Left ventricle myocardium superior (tissue), 1 donor: ENCODE measurements around the gene HSF4. TPM values are rescaled to one million over a fixed set of nuclear protein-coding genes. Genes with fewer than 3 reads are reported as not detected.

Experiments used
- ATAC-seq: fragments of 200-7000 bp; cut with Tn5 transposase; one replicate; pipeline ENCODE4 v1.9.1; 2020; ENCODE audit warnings: mild to moderate bottlenecking, moderate library complexity
- DNase-seq: peaks from one replicate; pipeline ENCODE4 v3.0.0-alpha.2; 2020
- intact Hi-C: fragments of 100-400 bp; cut with micrococcal nuclease; formaldehyde crosslinking; loops from one replicate; pipeline ENCODE4 v1.11.0; 2022
- total RNA-seq: library from RNA; stranded (reverse); fragmentation: NEBNext Ultra II Directional; extraction: Animal tissue kit (Norgen Biotek cat#: 25700); gene quantifications from one replicate; pipeline ENCODE4 v1.2.1, GENCODE V29; 2021
- donor health status: DM: no; HTN: yes; CAD: no; lungs with severe emphysema.

The HSF4 gene
- total RNA-seq, 1 donor from 2014 or later = 71.0 TPM

DNA sequence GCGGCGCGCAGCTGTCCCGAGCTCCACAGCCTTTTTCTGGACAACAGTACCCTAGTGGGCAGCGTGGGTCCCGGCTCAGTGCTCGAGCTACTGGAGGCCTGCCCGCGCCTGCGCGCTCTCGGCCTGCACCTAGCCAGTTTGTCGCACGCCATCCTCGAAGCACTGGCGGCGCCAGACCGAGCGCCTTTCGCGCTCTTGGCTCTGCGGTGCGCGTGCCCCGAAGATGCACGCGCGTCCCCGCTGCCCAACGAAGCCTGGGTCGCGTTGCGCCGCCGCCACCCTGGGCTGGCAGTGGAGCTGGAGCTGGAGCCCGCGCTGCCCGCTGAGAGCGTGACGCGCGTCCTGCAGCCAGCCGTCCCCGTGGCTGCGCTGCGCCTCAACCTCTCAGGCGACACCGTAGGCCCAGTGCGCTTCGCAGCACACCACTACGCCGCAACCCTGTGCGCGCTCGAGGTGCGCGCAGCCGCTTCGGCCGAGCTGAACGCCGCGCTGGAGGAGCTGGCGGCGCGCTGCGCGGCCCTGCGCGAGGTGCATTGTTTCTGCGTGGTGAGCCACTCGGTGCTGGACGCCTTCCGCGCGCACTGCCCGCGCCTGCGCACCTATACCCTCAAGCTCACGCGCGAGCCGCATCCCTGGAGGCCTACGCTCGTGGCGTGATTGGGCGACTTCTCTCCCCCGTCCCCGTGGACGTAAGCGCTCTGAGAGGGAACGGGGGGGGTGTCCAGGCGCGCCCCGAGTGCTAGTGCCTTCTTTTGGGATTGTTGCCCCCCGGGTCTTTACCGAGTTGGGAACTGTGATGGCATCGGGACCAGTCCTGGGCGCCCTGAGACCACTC, 1.2 kb upstream of the HSF4 start:
- DNase-seq (peak; percentile 83), ATAC-seq (peak; percentile 44)
- intact Hi-C loops = no loop called here

DNA sequence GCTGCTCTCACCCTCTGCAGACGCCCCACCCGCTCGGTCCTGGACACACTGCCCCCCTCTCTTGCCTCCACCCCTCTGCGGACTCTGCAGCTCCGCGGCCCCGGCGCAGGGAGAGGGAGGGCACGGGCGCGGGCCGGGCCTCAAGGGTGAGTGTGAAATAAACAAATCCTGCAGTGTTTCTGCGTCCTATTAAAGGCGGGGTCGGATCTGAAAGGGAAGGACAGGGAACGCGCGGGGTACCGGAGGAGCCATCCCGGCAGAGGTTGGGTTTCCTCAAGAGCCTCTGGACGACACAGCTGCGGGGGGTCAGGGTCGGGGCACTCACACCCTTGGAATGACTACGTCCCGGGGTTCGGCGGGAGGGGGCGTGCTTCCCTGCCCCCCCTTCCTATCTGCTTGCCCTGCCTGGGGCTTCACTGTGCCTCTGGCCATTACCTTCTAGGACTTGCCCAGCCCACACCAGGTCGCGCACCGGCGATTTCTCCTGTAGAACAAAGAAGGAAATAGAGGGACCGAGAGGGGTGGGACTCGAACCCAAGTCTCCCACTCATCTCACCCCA, 466 bp upstream of the HSF4 start:
- DNase-seq (peak; percentile 58), ATAC-seq (peak; percentile 11)
- intact Hi-C loops = no loop called here

DNA sequence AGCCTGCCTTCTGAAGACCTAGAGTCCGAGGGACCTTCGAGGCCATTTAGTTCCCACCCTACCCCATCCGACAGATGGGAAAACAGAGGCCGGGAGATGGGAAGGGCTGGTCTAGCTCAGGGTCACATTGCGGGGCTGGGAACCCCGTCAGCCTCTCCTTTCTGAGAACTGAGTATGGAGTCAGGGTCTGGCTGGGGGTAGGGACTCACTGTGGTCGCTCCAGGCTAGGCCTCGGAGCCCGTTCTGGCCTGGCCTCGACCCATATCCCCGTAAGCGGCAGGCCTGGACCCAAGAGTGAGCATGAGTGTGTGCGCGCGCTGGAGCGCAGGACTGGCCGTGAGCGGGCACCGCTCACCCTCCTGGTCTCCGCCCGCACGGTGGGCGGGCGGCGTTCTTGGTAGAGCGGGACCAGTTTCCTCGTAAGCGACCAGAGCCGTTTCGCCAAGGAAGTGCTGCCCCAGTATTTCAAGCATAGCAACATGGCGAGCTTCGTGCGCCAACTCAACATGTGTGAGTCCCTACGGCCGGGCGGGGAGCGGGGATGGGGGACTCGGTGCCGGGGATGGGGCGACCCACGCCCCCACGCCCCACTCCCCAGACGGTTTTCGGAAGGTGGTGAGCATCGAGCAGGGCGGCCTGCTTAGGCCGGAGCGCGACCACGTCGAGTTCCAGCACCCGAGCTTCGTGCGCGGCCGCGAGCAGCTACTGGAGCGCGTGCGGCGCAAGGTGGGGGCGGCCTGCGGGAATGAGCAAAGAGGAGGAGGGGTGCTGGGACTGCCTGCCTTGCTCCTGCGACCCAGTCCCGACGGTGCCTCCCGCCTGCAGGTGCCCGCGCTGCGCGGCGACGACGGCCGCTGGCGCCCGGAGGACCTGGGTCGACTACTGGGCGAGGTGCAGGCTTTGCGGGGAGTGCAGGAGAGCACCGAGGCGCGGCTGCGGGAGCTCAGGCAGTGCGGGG, 855 bp downstream of the HSF4 start:
- intact Hi-C loops = no loop called here
- DNase-seq (no peak), ATAC-seq (no peak)

DNA sequence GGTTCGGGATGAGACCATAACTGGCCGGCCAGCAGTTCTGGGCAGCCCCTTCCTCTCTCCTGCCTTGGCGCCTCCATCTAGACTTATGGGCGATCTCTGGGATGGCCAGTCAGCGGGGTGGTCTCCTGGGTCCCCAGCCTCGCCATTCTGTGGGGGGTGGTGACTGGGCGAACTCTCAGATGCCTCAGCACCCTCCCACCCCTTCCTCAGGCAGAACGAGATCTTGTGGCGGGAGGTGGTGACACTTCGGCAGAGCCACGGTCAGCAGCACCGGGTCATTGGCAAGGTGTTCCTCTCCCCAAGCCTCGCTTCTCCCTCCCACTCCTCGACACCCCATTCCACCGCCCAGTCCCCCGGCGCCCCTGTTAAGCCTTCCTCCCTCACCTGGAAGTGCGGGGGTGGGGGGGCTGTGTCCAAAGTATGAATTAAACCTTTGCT, 1.6 kb downstream of the HSF4 start:
- ATAC-seq (no peak), DNase-seq (no peak)
- intact Hi-C loops = no loop called here

DNA sequence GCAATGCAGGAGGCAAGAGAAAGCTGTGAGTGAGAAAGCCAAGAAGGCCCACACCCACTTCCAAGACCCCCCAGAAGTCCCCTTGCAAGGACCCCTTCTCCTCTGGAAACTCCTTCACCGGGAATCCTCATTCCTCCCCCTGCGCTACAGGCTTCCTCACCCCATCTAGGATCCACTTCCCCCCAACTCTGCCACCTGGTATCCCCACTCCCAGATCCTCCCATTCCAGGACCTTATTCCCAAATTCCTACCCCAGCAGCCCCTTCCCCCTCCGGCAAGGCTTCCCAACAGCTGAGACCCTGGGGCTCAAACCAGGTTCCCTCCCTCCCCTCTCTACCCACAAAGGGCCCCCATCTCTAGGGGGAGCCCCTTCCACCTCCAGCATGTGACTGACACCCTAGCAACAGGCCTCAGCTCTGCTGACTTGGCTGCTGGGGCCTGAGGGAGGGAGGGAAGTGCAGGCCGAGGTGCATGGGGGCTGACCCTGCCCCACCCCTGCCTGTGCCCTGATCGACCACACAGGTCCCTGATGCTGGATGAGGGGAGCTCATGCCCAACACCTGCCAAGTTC, 2.1 kb downstream of the HSF4 start:
- intact Hi-C loops = no loop called here
- ATAC-seq = no peak
- no peak for DNase-seq

DNA sequence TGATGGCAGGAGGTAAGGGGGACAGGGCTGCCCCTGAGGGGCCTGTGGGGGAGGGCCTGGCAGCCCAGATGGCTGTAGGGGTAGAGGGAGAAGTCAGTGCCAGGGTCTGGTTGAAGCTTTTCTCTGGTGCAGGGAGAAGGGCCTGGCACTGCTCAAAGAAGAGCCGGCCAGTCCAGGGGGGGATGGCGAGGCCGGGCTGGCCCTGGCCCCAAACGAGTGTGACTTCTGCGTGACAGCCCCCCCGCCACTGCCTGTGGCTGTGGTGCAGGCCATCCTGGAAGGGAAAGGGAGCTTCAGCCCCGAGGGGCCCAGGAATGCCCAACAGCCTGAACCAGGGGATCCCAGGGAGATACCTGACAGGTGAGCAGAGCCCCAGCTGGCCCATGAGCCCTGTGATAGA, 3.0 kb downstream of the HSF4 start:
- DNase-seq = no peak
- intact Hi-C loops = no loop called here
- ATAC-seq = no peak

DNA sequence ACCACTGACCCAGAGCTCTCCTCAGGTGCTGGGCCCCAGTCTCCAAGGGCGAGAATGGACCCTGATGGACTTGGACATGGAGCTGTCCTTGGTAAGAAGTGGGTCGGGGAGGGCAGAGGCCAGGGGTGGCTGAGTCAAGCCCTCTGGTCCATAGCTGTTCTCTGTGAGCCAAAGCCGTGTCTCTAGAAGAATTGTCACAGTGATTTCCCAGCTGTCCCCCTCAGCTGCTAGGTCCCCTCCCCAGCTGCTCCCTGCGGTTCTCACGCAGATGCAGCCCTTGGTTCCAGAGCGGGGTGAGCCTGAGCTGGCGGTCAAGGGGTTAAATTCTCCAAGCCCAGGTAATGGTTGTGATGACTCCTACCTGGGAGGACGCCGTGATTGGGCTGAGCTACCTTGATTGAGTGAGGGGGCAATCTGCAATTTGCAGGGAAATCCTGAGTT, 4.5 kb downstream of the HSF4 start:
- DNase-seq (no peak), ATAC-seq (no peak)
- intact Hi-C loops = no loop called here

DNA sequence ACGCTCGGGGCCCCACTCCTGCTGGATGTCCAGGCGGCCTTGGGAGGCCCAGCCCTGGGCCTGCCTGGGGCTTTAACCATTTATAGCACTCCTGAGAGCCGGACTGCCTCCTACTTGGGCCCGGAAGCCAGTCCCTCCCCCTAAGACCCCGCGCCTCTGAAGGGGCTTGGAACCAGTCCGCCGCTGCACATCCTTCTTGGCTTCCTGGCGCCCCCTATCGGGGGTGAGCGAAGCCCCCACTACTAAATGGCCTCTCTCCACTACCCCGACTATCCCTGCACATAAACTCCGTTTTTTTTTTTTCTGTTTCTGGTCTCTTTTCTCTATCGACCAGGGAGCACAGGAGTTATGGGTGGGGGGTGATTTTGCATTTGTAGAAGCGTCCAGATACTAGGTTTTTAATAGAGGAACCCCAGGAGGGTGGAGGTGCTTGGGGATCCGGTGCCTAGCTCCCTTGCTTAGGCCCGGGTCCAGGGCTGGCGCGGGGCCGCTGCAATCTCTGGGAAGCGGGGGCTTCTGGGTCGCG, 5.2 kb downstream of the HSF4 start:
- intact Hi-C loops = no loop called here
- DNase-seq (peak; percentile 69), ATAC-seq (peak; percentile 3)

DNA sequence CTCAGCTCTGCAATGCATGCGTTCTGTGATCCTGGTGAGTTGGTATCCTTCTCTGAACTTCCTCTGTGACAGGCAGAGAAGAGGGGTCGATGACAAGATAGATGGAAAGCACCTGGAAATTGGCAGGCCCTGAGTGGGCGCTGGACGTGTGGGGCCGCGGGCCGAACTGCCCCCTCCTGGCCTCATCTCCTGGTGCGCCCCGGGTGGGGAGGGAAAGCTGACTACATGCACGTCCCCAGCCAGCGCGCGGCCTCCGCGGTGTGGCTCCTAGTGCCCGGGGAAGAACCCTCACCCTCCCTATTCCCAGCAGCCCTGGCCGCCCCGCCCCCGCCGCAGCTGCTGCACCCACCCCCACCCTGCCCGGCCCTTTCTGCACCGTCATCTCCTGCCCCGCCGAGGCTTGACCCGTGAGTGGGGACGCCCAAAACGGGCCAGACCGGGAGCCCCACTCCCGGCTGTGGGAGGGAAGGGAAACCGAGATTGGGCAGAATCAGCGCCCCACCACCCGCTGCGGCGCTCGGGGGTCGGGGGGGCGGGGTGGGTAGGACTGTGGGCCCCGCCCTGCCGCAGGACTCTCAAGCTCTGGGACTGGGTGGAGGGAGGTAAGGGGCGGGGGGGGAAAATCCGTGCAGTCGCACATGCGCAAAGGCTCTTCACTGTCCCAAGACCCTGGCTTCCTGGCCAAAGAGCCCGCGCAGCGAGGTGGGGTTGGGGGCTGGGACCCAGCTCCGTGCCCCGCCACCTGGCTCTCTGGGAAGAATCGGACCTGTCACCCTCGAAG, 5.8 kb downstream of the HSF4 start, which contains the start of gene NOL3:
NOL3 (plus strand) TSS at position 371 of the 781 bp plus-strand sequence.
- ATAC-seq (peak; percentile 72), DNase-seq (peak; percentile 93)
- intact Hi-C loops = no loop called here

DNA sequence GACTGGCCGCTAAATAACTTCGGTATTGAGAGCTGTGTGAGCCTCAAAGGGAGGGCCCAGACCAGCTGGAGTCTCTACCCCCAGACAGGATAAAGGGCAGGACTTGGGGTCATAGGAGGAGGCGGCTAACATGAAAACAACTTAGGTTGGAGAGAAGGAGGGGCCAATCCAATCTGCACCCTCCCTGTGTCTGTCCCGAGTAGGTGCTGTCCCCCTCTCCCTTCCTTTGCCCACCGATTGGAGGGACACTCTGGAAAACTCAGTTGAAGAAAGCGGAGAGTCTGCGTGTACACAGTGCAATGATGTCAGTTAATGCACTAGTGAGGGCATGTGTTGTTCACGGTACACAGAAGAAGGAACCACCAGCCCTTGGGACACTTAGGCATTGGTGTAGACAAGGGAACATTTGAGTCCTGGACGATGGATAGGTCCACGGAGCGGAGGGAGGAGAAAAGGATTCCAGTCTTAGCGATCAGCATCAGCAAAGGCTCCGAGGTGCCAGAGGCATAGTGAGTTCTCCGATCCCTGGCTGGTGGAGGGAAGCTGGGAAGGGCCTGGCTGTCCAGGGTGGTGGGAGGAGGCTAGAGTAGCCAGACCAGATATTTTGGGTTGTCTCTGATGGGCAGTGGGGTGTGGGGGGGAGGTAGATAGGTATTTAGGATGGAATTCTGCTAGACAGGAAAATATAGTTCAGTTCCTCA, 6.6 kb downstream of the HSF4 start:
- ATAC-seq = peak; percentile 8
- intact Hi-C loops = no loop called here
- no peak for DNase-seq

DNA sequence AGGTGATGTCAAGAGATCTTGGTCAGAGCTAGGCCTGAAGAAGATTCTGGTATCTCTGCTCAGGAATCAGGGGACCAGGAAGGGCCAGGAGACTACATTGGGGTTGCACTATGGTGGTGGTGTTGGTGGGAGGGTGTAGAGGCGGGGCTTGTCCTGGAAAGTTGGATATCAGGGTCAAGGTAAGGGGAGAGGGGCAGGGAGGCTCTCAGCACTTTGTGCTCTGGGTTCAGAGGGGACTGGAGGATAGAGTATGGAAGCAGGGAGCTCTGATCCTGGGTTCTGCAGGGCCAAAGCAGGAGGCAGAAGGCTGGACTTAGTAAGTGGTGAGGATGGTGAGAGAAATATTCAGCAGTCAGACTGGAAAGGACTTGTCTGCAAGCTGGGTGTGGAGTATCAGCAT, 8.8 kb downstream of the HSF4 start:
- DNase-seq = no peak
- ATAC-seq = no peak
- intact Hi-C loops = no loop called here

DNA sequence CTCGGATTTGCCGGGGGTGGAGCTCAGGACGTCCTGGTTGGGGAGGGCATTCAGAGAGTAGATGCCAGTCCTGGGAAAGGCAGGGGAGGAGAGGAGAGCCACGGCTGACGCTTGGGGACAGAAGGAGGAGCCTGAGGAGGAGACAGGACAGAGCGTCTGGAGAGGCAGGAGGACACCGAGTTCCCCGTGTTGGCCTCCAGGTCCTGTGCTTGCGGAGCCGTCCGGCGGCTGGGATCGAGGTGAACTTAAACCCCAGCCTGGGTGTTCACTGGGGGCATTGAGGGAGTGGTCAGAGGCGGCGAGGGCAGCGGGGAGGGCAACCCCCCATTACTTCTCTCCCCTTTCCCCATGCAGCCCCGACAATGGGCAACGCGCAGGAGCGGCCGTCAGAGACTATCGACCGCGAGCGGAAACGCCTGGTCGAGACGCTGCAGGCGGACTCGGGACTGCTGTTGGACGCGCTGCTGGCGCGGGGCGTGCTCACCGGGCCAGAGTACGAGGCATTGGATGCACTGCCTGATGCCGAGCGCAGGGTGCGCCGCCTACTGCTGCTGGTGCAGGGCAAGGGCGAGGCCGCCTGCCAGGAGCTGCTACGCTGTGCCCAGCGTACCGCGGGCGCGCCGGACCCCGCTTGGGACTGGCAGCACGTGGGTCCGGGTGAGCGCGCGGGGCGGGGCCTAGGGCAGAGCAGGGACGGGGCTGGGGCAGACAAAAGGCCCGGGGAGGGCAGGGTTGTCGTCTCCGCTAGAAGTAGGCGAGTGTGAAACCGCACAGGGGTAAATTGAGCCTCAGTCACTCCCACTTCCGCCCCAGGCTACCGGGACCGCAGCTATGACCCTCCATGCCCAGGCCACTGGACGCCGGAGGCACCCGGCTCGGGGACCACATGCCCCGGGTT, 9.5 kb downstream of the HSF4 start:
- intact Hi-C loops = no loop called here
- ATAC-seq (peak; percentile 71), DNase-seq (peak; percentile 94)

DNA sequence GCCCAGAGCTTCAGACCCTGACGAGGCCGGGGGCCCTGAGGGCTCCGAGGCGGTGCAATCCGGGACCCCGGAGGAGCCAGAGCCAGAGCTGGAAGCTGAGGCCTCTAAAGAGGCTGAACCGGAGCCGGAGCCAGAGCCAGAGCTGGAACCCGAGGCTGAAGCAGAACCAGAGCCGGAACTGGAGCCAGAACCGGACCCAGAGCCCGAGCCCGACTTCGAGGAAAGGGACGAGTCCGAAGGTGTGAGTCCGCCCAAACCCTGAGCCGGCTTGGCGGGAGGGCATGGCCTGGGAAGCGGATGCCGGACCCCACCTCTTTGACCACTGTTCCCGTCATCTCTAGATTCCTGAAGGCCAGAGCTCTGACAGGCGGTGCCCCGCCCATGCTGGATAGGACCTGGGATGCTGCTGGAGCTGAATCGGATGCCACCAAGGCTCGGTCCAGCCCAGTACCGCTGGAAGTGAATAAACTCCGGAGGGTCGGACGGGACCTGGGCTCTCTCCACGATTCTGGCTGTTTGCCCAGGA, 10.2 kb downstream of the HSF4 start:
- intact Hi-C loops = no loop called here

DNA sequence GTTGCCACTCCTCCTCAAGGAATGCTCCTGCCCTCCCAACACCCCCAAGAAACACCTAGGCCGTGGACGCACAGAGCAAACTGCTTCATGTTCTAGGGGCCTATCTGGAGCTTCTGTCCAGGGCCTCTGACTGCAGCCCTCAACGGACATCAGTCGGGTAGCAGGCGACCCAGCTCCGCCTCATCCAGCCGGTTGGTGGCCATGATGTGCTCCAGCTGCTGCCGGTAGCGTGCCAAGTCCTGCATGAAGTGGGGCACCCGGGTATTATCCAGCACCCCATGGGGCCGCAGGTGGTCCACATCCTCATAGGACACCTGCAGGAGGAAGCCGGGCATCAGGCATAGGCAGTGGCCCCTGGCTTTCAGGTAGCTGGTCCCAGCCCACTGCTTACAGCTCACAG, 12.1 kb downstream of the HSF4 start:
- DNase-seq = no peak
- ATAC-seq = no peak
- intact Hi-C loops = no loop called here

More for the DNA sequence above, 10.2 kb downstream of the HSF4 start:
- DNase-seq = no peak
- no peak for ATAC-seq

DNA sequence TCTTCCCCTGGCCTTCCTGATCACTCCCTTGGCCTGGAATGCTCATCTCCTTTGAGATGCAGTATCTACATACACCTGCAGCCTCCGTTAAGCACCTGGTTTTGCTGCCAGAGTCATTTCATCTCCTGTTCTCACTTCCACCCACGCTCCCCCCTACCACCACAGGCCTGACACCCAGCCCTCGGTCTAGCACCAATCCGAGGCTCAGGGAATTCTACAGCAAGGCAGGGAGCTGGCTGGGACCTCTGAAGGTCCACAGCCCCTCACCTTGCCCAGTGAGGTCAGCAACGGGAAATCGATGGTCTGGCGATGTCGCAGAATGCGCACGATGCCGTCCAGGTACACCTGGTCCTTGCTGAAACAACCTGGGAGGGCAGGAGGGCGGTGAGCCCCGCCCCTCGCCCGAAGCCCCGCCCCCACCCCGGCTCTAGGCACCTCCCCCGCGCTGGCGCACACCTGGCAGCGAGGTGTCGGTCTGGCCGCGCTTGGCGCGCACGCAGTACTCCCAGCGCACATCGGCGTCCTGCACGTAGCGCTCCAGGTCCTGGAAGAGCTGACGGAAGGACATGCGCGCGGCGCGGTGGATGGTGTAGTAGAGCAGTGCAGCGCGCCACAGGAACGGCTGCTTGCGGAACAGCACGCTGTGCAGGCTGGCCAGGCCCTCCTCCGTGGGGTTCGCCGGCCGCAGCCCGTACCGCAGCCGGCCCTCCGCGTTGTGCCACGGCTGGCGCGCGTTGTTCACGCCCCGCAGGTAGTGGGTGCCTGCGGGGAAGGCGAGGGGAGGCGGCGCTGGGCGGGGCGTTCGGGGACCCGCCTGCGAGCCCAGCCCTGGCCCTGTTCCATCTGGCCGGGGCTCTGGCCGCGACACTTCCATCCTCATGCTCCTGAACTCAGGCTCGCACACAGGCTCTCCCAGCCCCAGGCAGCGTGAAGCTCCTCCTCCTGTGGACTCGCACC, 13.5 kb downstream of the HSF4 start:
- DNase-seq (peak; percentile 82), ATAC-seq (peak; percentile 45)
- intact Hi-C loops = no loop called here
